Naive thymus-derived CD4-positive, alpha-beta T cell (primary cell): ENCODE measurements around the gene CD151. TPM values are rescaled to one million over a fixed set of nuclear protein-coding genes. Genes with fewer than 3 reads are reported as not detected.

Experiments used
- ATAC-seq: fragments of 150-1000 bp; cut with Tn5 transposase; 2 replicates; pipeline ENCODE4 v1.10.0; 2021; ENCODE audit warnings: mild to moderate bottlenecking, moderate library complexity
- CTCF ChIA-PET: fragments of 350-600 bp; sonication (Branson Sonifier 250); formaldehyde crosslinking; loops from one replicate; lab custom pipeline; 2021; ENCODE audit warnings: antibody characterized with exemption; lab: Charles Lee
- POLR2A ChIA-PET: fragments of 350-600 bp; sonication (Branson Sonifier 250); formaldehyde crosslinking; loops from one replicate; lab custom pipeline; 2021; ENCODE audit warnings: antibody characterized with exemption, inconsistent platforms; lab: Charles Lee
- DNase-seq, 9 donors: peaks; one replicate each; pipeline versions ENCODE4 v3.0.0 to v3.0.0-alpha.2; 2020 to 2022; ENCODE audit warnings: mixed read lengths in 1 of 9
- H3K27ac ChIP-seq: one replicate; pipeline ENCODE4 v1.7.0; 2013; ENCODE audit warnings: mild to moderate bottlenecking, low read depth, low read length, moderate library complexity
- H3K27me3 ChIP-seq, 2 donors: one replicate each; pipeline ENCODE4 v1.7.0; 2013; ENCODE audit warnings: low read length in 2 of 2, mild to moderate bottlenecking in 2 of 2, moderate library complexity in 2 of 2; ENCODE audit not compliant: control insufficient read depth in 2 of 2, insufficient read depth in 2 of 2
- H3K36me3 ChIP-seq, 3 experiments: 1 replicate in 2 of 3; 2 replicates in 1 of 3; pipeline ENCODE4 v1.7.0; 2013; ENCODE audit warnings: low read length in 3 of 3, mild to moderate bottlenecking in 3 of 3, moderate library complexity in 1 of 3; ENCODE audit not compliant: insufficient read depth in 3 of 3, control insufficient read depth in 2 of 3
- H3K4me1 ChIP-seq, 2 donors: one replicate each; pipeline ENCODE4 v1.7.0; 2013; ENCODE audit warnings: low read length in 2 of 2, mild to moderate bottlenecking in 2 of 2, moderate library complexity in 1 of 2; ENCODE audit not compliant: control insufficient read depth in 2 of 2, insufficient read depth in 2 of 2
- H3K4me3 ChIP-seq: 2 replicates; pipeline ENCODE4 v1.7.0; 2013; ENCODE audit warnings: mild to moderate bottlenecking, low read length
- H3K9me3 ChIP-seq, 3 experiments: 1 replicate in 2 of 3; 2 replicates in 1 of 3; pipeline ENCODE4 v1.7.0; 2013; ENCODE audit warnings: low read length in 3 of 3; ENCODE audit not compliant: control insufficient read depth in 2 of 3
- H3K27ac Mint-ChIP-seq, 9 donors: one replicate each; pipeline ENCODE4 v1.8.0; 2020 to 2022; ENCODE audit warnings: mixed read lengths in 9 of 9, mild to moderate bottlenecking in 8 of 9, moderate library complexity in 5 of 9, inconsistent platforms in 2 of 9
- H3K27me3 Mint-ChIP-seq, 5 donors: one replicate each; pipeline ENCODE4 v1.8.0; 2021 to 2022; ENCODE audit warnings: mixed read lengths in 5 of 5, mild to moderate bottlenecking in 1 of 5
- H3K36me3 Mint-ChIP-seq, 5 donors: one replicate each; pipeline ENCODE4 v1.8.0; 2020 to 2022; ENCODE audit warnings: mixed read lengths in 5 of 5, mild to moderate bottlenecking in 3 of 5, inconsistent platforms in 1 of 5
- H3K4me1 Mint-ChIP-seq, 7 donors: one replicate each; pipeline ENCODE4 v1.8.0; 2020 to 2022; ENCODE audit warnings: mixed read lengths in 7 of 7, mild to moderate bottlenecking in 3 of 7, inconsistent platforms in 1 of 7
- H3K4me3 Mint-ChIP-seq, 10 donors: one replicate each; pipeline ENCODE4 v1.8.0; 2020 to 2022; ENCODE audit warnings: mild to moderate bottlenecking in 10 of 10, mixed read lengths in 10 of 10, moderate library complexity in 6 of 10, inconsistent platforms in 2 of 10
- H3K9me3 Mint-ChIP-seq, 11 donors: one replicate each; pipeline ENCODE4 v1.8.0; 2020 to 2022; ENCODE audit warnings: mixed read lengths in 11 of 11, mild to moderate bottlenecking in 4 of 11, inconsistent platforms in 1 of 11, moderate library complexity in 1 of 11
- intact Hi-C, 2 donors: fragments of 100-400 bp; cut with micrococcal nuclease; formaldehyde crosslinking; loops; one replicate each; pipeline ENCODE4 v1.15.1; 2023
- polyA plus RNA-seq, 2 donors: library from polyadenylated mRNA; unstranded; fragments of 300-500 nt; fragmentation: Illumina TruSeq; gene quantifications; one replicate each; pipeline ENCODE4 v1.2.3, GENCODE V29; 2021
- total RNA-seq, 6 experiments: library from RNA in 5 of 6; stranded (reverse) in 5 of 6; gene quantifications; 1 replicate in 5 of 6; 2 replicates in 1 of 6; pipeline ENCODE4 v1.2.3 and lab custom pipeline; 2021 to 2026

The CD151 gene
- total RNA-seq (10 to 100 TPM in 3 of 5 experiments, 1 to 10 TPM in 2; 6.6 to 62.9 (median 18.5) TPM), polyA plus RNA-seq (1 to 10 TPM; 4.0 to 7.2 TPM), total RNA-seq (lab: John Stamatoyannopoulos, UW) (6.9 reads per million, percentile 29 among the genes with 10 or more reads in this experiment)

GRCh38 chr11:832529-833113 lies at the start of gene CD151:
CD151 (plus strand) TSS chr11:832952; CDS start chr11:836070, 3,118 bp downstream.
- H3K27ac ChIP-seq: peak within 1 kb of the TSS; percentile 35
- peak within 1 kb of the TSS in 9 of 10 donors; percentile 52 to 83 (median 67) for H3K4me3 Mint-ChIP-seq
- H3K9me3 Mint-ChIP-seq: peaks cover 0 to 1% (median 0%) of the 10 kb centered on the region in 11 donors
- peaks cover 0 to 8% (median 0%) of the 10 kb centered on the region in 3 experiments for H3K36me3 ChIP-seq
- peak; percentile 69 for ATAC-seq
- H3K9me3 ChIP-seq: no peaks in the 10 kb centered on the region
- peaks cover 10 to 37% of the 10 kb centered on the region in 2 donors for H3K4me1 ChIP-seq
- POLR2A ChIA-PET: interaction anchor here (2.1 to 7.8 kb wide), 2 partner anchors 10 to 14 kb away, joined by 11 to 79 read pairs; partner anchors contain the start of genes PNPLA2, POLR2L and TSPAN4
- H3K27ac Mint-ChIP-seq: peak within 1 kb of the TSS in 1 of 9 donors; percentile 23
- H3K36me3 Mint-ChIP-seq: peaks cover 0 to 1% (median 0%) of the 10 kb centered on the region in 5 donors
- peaks cover 12 to 50% (median 20%) of the 10 kb centered on the region in 5 donors for H3K27me3 Mint-ChIP-seq
- CTCF ChIA-PET: no interaction called here
- peaks cover 5 to 31% (median 28%) of the 10 kb centered on the region in 7 donors for H3K4me1 Mint-ChIP-seq
- peaks cover 0 to 8% of the 10 kb centered on the region in 2 donors for H3K27me3 ChIP-seq
- DNase-seq: peak in 1 of 9 donors; percentile 68
- H3K4me3 ChIP-seq: peak within 1 kb of the TSS; percentile 27
- intact Hi-C loops: loop anchor here in 1 of 2 donors (1.0 kb wide), 1 partner anchor 10 kb away; the partner anchor contains the start of genes POLR2L and TSPAN4

GRCh38 chr11:783581-784015 lies 49.2 kb upstream of the CD151 start:
- H3K4me1 ChIP-seq: no peaks in the 10 kb centered on the region
- CTCF ChIA-PET: no interaction called here
- H3K36me3 Mint-ChIP-seq: no peaks in the 10 kb centered on the region
- H3K27ac Mint-ChIP-seq: no peak overlapping the region
- no peaks in the 10 kb centered on the region for H3K27me3 ChIP-seq
- no peak overlapping the region for H3K27ac ChIP-seq
- H3K4me3 ChIP-seq: no peak overlapping the region
- DNase-seq: peak in 1 of 9 donors; percentile 33
- no peaks in the 10 kb centered on the region for H3K9me3 Mint-ChIP-seq
- peaks cover 0 to 4% (median 0%) of the 10 kb centered on the region in 3 experiments for H3K36me3 ChIP-seq
- intact Hi-C loops: no loop called here
- H3K4me3 Mint-ChIP-seq: no peak overlapping the region
- H3K27me3 Mint-ChIP-seq: no peaks in the 10 kb centered on the region
- POLR2A ChIA-PET: no interaction called here
- H3K4me1 Mint-ChIP-seq: peaks cover 4 to 21% (median 13%) of the 10 kb centered on the region in 7 donors
- H3K9me3 ChIP-seq: no peaks in the 10 kb centered on the region
- ATAC-seq: peak; percentile 76

- DNase-seq (peak in 1 of 9 donors; percentile 8), ATAC-seq (no peak)
- Histone ChIP-seq H3K27me3 (no peaks in the 10 kb centered on the region), H3K36me3 (peaks cover 0 to 9% (median 0%) of the 10 kb centered on the region in 3 experiments), H3K4me1 (no peaks in the 10 kb centered on the region), H3K4me3 (no peak overlapping the region), H3K27ac (no peak overlapping the region), H3K9me3 (no peaks in the 10 kb centered on the region)
- no peak overlapping the region for H3K4me3 Mint-ChIP-seq
- H3K27ac Mint-ChIP-seq: no peak overlapping the region
- H3K36me3 Mint-ChIP-seq: peaks cover 0 to 5% (median 0%) of the 10 kb centered on the region in 5 donors
- ChIA-PET CTCF (no interaction called here), POLR2A (interaction anchor here (1.8 kb wide), 1 partner anchor 10 kb away, joined by 7 read pairs; no protein-coding TSS in a partner anchor)
- H3K4me1 Mint-ChIP-seq: peaks cover 0 to 14% (median 2%) of the 10 kb centered on the region in 7 donors
- intact Hi-C loops: no loop called here
- no peaks in the 10 kb centered on the region for H3K9me3 Mint-ChIP-seq
- H3K27me3 Mint-ChIP-seq: no peaks in the 10 kb centered on the region
These were observed 46.3 kb upstream of the CD151 start for GRCh38 chr11:786235-787083.

- no peak overlapping the region for H3K4me3 ChIP-seq
- H3K27ac ChIP-seq: no peak overlapping the region
- no peaks in the 10 kb centered on the region for H3K9me3 Mint-ChIP-seq
- H3K27ac Mint-ChIP-seq: no peak overlapping the region
- H3K36me3 Mint-ChIP-seq: peaks cover 0 to 5% (median 0%) of the 10 kb centered on the region in 5 donors
- H3K4me1 Mint-ChIP-seq: peaks cover 0 to 12% (median 2%) of the 10 kb centered on the region in 7 donors
- peak in 1 of 9 donors; percentile 7 for DNase-seq
- CTCF ChIA-PET: no interaction called here
- intact Hi-C loops: no loop called here
- POLR2A ChIA-PET: no interaction called here
- peaks cover 0 to 16% (median 0%) of the 10 kb centered on the region in 3 experiments for H3K36me3 ChIP-seq
- H3K27me3 Mint-ChIP-seq: no peaks in the 10 kb centered on the region
- H3K27me3 ChIP-seq: no peaks in the 10 kb centered on the region
- no peaks in the 10 kb centered on the region for H3K4me1 ChIP-seq
- H3K4me3 Mint-ChIP-seq: no peak overlapping the region
- no peaks in the 10 kb centered on the region for H3K9me3 ChIP-seq
- no peak for ATAC-seq
These were observed 45.6 kb upstream of the CD151 start for GRCh38 chr11:787084-787675.

- Histone ChIP-seq H3K27ac (no peak overlapping the region), H3K4me1 (no peaks in the 10 kb centered on the region), H3K27me3 (no peaks in the 10 kb centered on the region), H3K9me3 (no peaks in the 10 kb centered on the region), H3K36me3 (peaks cover 0 to 26% (median 0%) of the 10 kb centered on the region in 3 experiments), H3K4me3 (no peak overlapping the region)
- H3K4me1 Mint-ChIP-seq: peaks cover 0 to 12% (median 2%) of the 10 kb centered on the region in 7 donors
- no peaks in the 10 kb centered on the region for H3K27me3 Mint-ChIP-seq
- no peak overlapping the region for H3K27ac Mint-ChIP-seq
- peak overlapping the region in 1 of 10 donors; percentile 25 for H3K4me3 Mint-ChIP-seq
- ATAC-seq: no peak
- CTCF ChIA-PET: no interaction called here
- DNase-seq: peak in 1 of 9 donors; percentile 8
- intact Hi-C loops: no loop called here
- H3K36me3 Mint-ChIP-seq: peaks cover 0 to 5% (median 0%) of the 10 kb centered on the region in 5 donors
- POLR2A ChIA-PET: no interaction called here
- H3K9me3 Mint-ChIP-seq: no peaks in the 10 kb centered on the region
These were observed 44.6 kb upstream of the CD151 start for GRCh38 chr11:788009-788640.
